Measurements from ENCODE around the gene TXNL4B. TPM values are rescaled to one million over a fixed set of nuclear protein-coding genes. Genes with fewer than 3 reads are reported as not detected.

TXNL4B gene
- total RNA-seq, 1 donor from 2014 or later, result 6.7 TPM

GRCh38 chr16:72108353-72109102 lies 15.1 kb upstream of the TXNL4B start:
- H3K27me3 ChIP-seq (ENCODE audit: low read depth), result no peaks in the 10 kb centered on the region
- no peak for DNase-seq
- H3K4me1 ChIP-seq, result peaks cover 3% of the 10 kb centered on the region
- H3K4me3 ChIP-seq, result no peak overlapping the region
- no peaks in the 10 kb centered on the region for H3K9me3 ChIP-seq (replicated peaks)
- no peak for TF ChIP-seq CTCF (IDR thresholded peaks at IDR 0.05; ENCODE audit: borderline replicate concordance)
- intact Hi-C loops (cut with micrococcal nuclease), result no loop called here
- no peak overlapping the region for H3K27ac ChIP-seq (replicated peaks)
- H3K36me3 ChIP-seq, result peaks cover 99% of the 10 kb centered on the region

GRCh38 chr16:72107371-72107770 lies 14.0 kb upstream of the TXNL4B start:
- no peaks in the 10 kb centered on the region for H3K27me3 ChIP-seq (ENCODE audit: low read depth)
- no peaks in the 10 kb centered on the region for H3K4me1 ChIP-seq
- peaks cover 100% of the 10 kb centered on the region for H3K36me3 ChIP-seq
- H3K9me3 ChIP-seq (replicated peaks), result no peaks in the 10 kb centered on the region
- intact Hi-C loops (cut with micrococcal nuclease), result no loop called here
- no peak overlapping the region for H3K27ac ChIP-seq (replicated peaks)
- TF ChIP-seq CTCF (IDR thresholded peaks at IDR 0.05; ENCODE audit: borderline replicate concordance), result no peak
- no peak for DNase-seq
- no peak overlapping the region for H3K4me3 ChIP-seq

- no peak for DNase-seq
- H3K4me1 ChIP-seq, result no peaks in the 10 kb centered on the region
- no peak for TF ChIP-seq CTCF (IDR thresholded peaks at IDR 0.05; ENCODE audit: borderline replicate concordance)
- peaks cover 100% of the 10 kb centered on the region for H3K36me3 ChIP-seq
- intact Hi-C loops (cut with micrococcal nuclease), result no loop called here
- no peak overlapping the region for H3K27ac ChIP-seq (replicated peaks)
- H3K9me3 ChIP-seq (replicated peaks), result no peaks in the 10 kb centered on the region
- H3K4me3 ChIP-seq, result no peak overlapping the region
- no peaks in the 10 kb centered on the region for H3K27me3 ChIP-seq (ENCODE audit: low read depth)
Observed at GRCh38 chr16:72105978-72106377, 12.6 kb upstream of the TXNL4B start.

DNA sequence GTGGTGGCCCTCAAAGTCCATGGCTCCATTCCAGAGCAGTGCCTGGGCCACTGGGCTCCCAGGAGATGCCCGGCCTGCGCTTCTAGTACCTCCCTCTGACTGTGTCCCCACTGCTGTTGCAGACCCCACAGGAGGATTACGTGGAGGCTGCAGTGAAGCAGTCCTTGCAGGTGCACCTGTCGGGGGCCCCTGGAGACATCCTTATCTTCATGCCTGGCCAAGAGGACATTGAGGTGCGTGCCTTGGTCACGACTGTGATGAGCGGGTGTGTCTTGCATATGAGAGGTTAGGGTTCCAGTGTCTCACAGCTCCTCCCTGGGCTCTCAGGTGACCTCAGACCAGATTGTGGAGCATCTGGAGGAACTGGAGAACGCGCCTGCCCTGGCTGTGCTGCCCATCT lies 11.5 kb upstream of the TXNL4B start:
- intact Hi-C loops (cut with micrococcal nuclease), result no loop called here
- H3K36me3 ChIP-seq, result peaks cover 100% of the 10 kb centered on the region
- H3K9me3 ChIP-seq (replicated peaks), result no peaks in the 10 kb centered on the region
- no peak for DNase-seq
- no peak overlapping the region for H3K27ac ChIP-seq (replicated peaks)
- no peaks in the 10 kb centered on the region for H3K4me1 ChIP-seq
- TF ChIP-seq CTCF (IDR thresholded peaks at IDR 0.05; ENCODE audit: borderline replicate concordance), result no peak
- no peak overlapping the region for H3K4me3 ChIP-seq
- no peaks in the 10 kb centered on the region for H3K27me3 ChIP-seq (ENCODE audit: low read depth)

DNA sequence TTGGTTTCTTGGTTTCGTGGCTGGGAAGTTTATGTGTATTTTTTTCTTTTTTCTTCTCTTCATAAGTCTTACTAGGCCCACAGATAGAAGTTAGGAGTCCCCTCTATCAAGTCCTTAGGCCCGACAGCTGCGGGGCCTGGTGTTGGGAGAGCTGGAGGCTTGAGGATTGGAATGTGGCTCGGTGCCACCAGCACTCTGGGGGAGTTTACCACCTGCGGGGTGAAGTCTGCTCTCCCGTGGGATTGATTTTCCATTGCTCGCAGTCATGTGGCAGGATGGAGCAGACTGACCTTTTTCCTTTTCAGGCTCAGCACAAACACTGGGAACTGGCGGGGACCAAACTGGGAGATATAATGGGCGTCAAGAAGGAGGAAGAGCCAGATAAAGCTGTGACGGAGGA lies 7.8 kb upstream of the TXNL4B start:
- no peak overlapping the region for H3K4me3 ChIP-seq
- H3K4me1 ChIP-seq, result no peaks in the 10 kb centered on the region
- intact Hi-C loops (cut with micrococcal nuclease), result no loop called here
- peaks cover 100% of the 10 kb centered on the region for H3K36me3 ChIP-seq
- no peak for TF ChIP-seq CTCF (IDR thresholded peaks at IDR 0.05; ENCODE audit: borderline replicate concordance)
- DNase-seq, result no peak
- H3K27me3 ChIP-seq (ENCODE audit: low read depth), result no peaks in the 10 kb centered on the region
- H3K9me3 ChIP-seq (replicated peaks), result no peaks in the 10 kb centered on the region
- H3K27ac ChIP-seq (replicated peaks), result no peak overlapping the region

Measured in left ventricle myocardium inferior (tissue), 1 donor.